HEK293 (cell line): ENCODE measurements around the gene KCNQ1.

ENCODE experiments used
- CTCF ChIA-PET: fragments of 350-600 bp; formaldehyde crosslinking; extraction: SDS; loops from one replicate; lab custom pipeline; 2021; ENCODE audit warnings: antibody characterized with exemption; lab: Yijun Ruan, JAX
- POLR2A ChIA-PET: fragments of 300-600 bp; formaldehyde crosslinking; extraction: SDS; loops from one replicate; lab custom pipeline; 2020; ENCODE audit warnings: antibody characterized with exemption, inconsistent platforms; lab: Yijun Ruan, JAX
- H3K27ac ChIP-seq: fragments of 200-500 bp; sonication (Bioruptor generic); 2 replicates; pipeline ENCODE4 v1.5.1; 2014; ENCODE audit warnings: low read depth, low read length, control low read depth, inconsistent platforms; ENCODE audit errors: extremely low read depth
- H3K36me3 ChIP-seq, 2 experiments: fragments of 200-500 bp in 1 of 2; sonication (Bioruptor generic) in 1 of 2; 1 replicate in 1 of 2; 2 replicates in 1 of 2; pipeline ENCODE4 v1.5.1; 2014 to 2017; ENCODE audit warnings: inconsistent platforms in 2 of 2, low read length in 2 of 2; ENCODE audit not compliant: control insufficient read depth in 2 of 2, insufficient read depth in 1 of 2
- H3K4me1 ChIP-seq: fragments of 200-500 bp; sonication (Bioruptor generic); 2 replicates; pipeline ENCODE4 v1.5.1; 2014; ENCODE audit warnings: mild to moderate bottlenecking, low read length, inconsistent platforms; ENCODE audit not compliant: control insufficient read depth, insufficient read depth
- H3K4me3 ChIP-seq: 2 replicates; pipeline ENCODE4 v1.5.1; 2011; ENCODE audit warnings: low read depth, mild to moderate bottlenecking, control low read depth, low read length, moderate library complexity
- H3K9me3 ChIP-seq: fragments of 200-500 bp; sonication (Bioruptor generic); 2 replicates; pipeline ENCODE4 v1.5.1; 2014; ENCODE audit warnings: low read depth, low read length, inconsistent platforms; ENCODE audit not compliant: control insufficient read depth, insufficient read depth
- CTCF ChIP-seq: fragments of 450-650 bp; formaldehyde crosslinking; IDR thresholded peaks from 2 replicates; pipeline ENCODE4 v1.5.1; 2016; ENCODE audit warnings: missing biosample characterization, missing genetic modification characterization
- FEZF1 ChIP-seq: fragments of 450-650 bp; formaldehyde crosslinking; IDR thresholded peaks from 2 replicates; pipeline ENCODE4 v1.5.1; 2016; ENCODE audit warnings: missing biosample characterization, missing genetic modification characterization
- GLIS1 ChIP-seq: fragments of 450-650 bp; formaldehyde crosslinking; IDR thresholded peaks from 2 replicates; pipeline ENCODE4 v1.5.1; 2016; ENCODE audit warnings: missing biosample characterization, missing genetic modification characterization
- KLF10 ChIP-seq: fragments of 450-650 bp; IDR thresholded peaks from 2 replicates; pipeline ENCODE4 v1.5.1; 2018; ENCODE audit warnings: missing biosample characterization, mild to moderate bottlenecking, missing genetic modification characterization
- KLF16 ChIP-seq: fragments of 450-650 bp; formaldehyde crosslinking; IDR thresholded peaks from 2 replicates; pipeline ENCODE4 v1.5.1; 2017; ENCODE audit warnings: missing biosample characterization, missing genetic modification characterization
- KLF8 ChIP-seq: fragments of 450-650 bp; formaldehyde crosslinking; IDR thresholded peaks from 2 replicates; pipeline ENCODE4 v1.5.1; 2016; ENCODE audit warnings: missing biosample characterization, missing genetic modification characterization
- PRDM1 ChIP-seq: fragments of 450-650 bp; formaldehyde crosslinking; IDR thresholded peaks from 2 replicates; pipeline ENCODE4; 2016; ENCODE audit warnings: missing biosample characterization, missing genetic modification characterization
- WT1 ChIP-seq: fragments of 450-650 bp; formaldehyde crosslinking; IDR thresholded peaks from 2 replicates; pipeline ENCODE4 v1.5.1; 2016; ENCODE audit warnings: missing biosample characterization, missing genetic modification characterization
- ZBTB10 ChIP-seq: fragments of 450-650 bp; formaldehyde crosslinking; IDR thresholded peaks from 2 replicates; pipeline ENCODE4 v1.5.1; 2016; ENCODE audit warnings: missing biosample characterization, missing genetic modification characterization
- ZBTB26 ChIP-seq: fragments of 450-650 bp; formaldehyde crosslinking; optimal IDR thresholded peaks from 2 replicates; pipeline ENCODE3; 2016; ENCODE audit warnings: missing biosample characterization, mild to moderate bottlenecking, missing genetic modification characterization
- ZBTB7A ChIP-seq: fragments of 450-650 bp; formaldehyde crosslinking; IDR thresholded peaks from 2 replicates; pipeline ENCODE4 v1.5.1; 2016; ENCODE audit warnings: low read depth, missing biosample characterization, missing genetic modification characterization
- ZNF184 ChIP-seq: fragments of 450-650 bp; IDR thresholded peaks from 2 replicates; pipeline ENCODE4 v1.5.1; 2018; ENCODE audit warnings: missing biosample characterization, mild to moderate bottlenecking, missing genetic modification characterization
- ZNF366 ChIP-seq: fragments of 450-650 bp; formaldehyde crosslinking; conservative IDR thresholded peaks from 2 replicates; pipeline ENCODE4 v1.5.1; 2016; ENCODE audit warnings: missing biosample characterization, missing genetic modification characterization
- ZNF449 ChIP-seq: fragments of 450-650 bp; formaldehyde crosslinking; IDR thresholded peaks from 2 replicates; pipeline ENCODE4 v1.5.1; 2017; ENCODE audit warnings: missing biosample characterization, mild to moderate bottlenecking, missing genetic modification characterization, moderate library complexity
- ZNF529 ChIP-seq: fragments of 450-650 bp; formaldehyde crosslinking; IDR thresholded peaks from 2 replicates; pipeline ENCODE4 v1.5.1; 2017; ENCODE audit warnings: missing genetic modification characterization, missing biosample characterization; ENCODE audit not compliant: insufficient replicate concordance
- ZNF561 ChIP-seq: fragments of 450-650 bp; IDR thresholded peaks from 2 replicates; pipeline ENCODE4 v1.5.1; 2018; ENCODE audit warnings: missing biosample characterization, missing genetic modification characterization, borderline replicate concordance
- ZNF660 ChIP-seq: fragments of 450-650 bp; IDR thresholded peaks from 2 replicates; pipeline ENCODE4 v1.5.1; 2018; ENCODE audit warnings: missing biosample characterization, mild to moderate bottlenecking, missing genetic modification characterization
- ZNF830 ChIP-seq: fragments of 450-650 bp; IDR thresholded peaks from 2 replicates; pipeline ENCODE4 v1.5.0; 2018; ENCODE audit warnings: missing biosample characterization, missing genetic modification characterization, low read depth, mild to moderate bottlenecking, moderate library complexity

Gene KCNQ1

GRCh38 chr11:2882396-2883110 lies 437.7 kb downstream of the KCNQ1 start (continued):
- TF ChIP-seq ZNF449 (tag by site-specific recombination), result no peak

GRCh38 chr11:2883640-2883978 lies 438.8 kb downstream of the KCNQ1 start:
- Histone ChIP-seq H3K4me3 (peak overlapping the region; percentile 43), H3K27ac (no peak overlapping the region)

GRCh38 chr11:2883979-2884815 lies 439.4 kb downstream of the KCNQ1 start:
- TF ChIP-seq KLF10 (0 out of 2 replicates have a peak, but pooled peaks have one; percentile 46), GLIS1 (tag by site-specific recombination) (peak; percentile 35; the same call in 1 of the 2 replicates), ZNF660 (no peak), ZNF529 (no peak), ZNF184 (tag by site-specific recombination) (no peak), ZBTB26 (peak; percentile 27), KLF16 (tag by site-specific recombination) (no peak)
- Histone ChIP-seq H3K4me3 (peak overlapping the region; percentile 43), H3K36me3 (no peaks in the 10 kb centered on the region), H3K4me1 (no peaks in the 10 kb centered on the region), H3K27ac (no peak overlapping the region; the same call in 1 of the 2 replicates), H3K9me3 (no peaks in the 10 kb centered on the region)
- POLR2A ChIA-PET, result interaction anchor here (1.6 to 2.5 kb wide), 2 partner anchors 45 to 184 kb away, joined by 4 to 10 read pairs; partner anchors contain the start of genes KCNQ1OT1 and PHLDA2
- CTCF ChIA-PET, result interaction anchor here (0.5 to 16.8 kb wide), 3 partner anchors 40 to 351 kb away, joined by 3 to 456 read pairs (median 3); no protein-coding TSS in a partner anchor

More at GRCh38 chr11:2883640-2883978, 438.8 kb downstream of the KCNQ1 start:
- CTCF ChIA-PET, result interaction anchor here (1.0 to 16.8 kb wide), 2 partner anchors 10 to 350 kb away, joined by 5 to 456 read pairs; no protein-coding TSS in a partner anchor
- no peaks in the 10 kb centered on the region for H3K4me1 ChIP-seq
- no peak for TF ChIP-seq WT1 (tag by site-specific recombination)
- no peaks in the 10 kb centered on the region for H3K36me3 ChIP-seq
- POLR2A ChIA-PET, result interaction anchor here (1.6 kb wide), 1 partner anchor 184 kb away, joined by 4 read pairs; the partner anchor contains the start of gene KCNQ1OT1
- H3K9me3 ChIP-seq, result no peaks in the 10 kb centered on the region

- H3K4me3 ChIP-seq, result peak overlapping the region; percentile 47
- ChIA-PET POLR2A (interaction anchor here (1.4 to 2.5 kb wide), 2 partner anchors 44 to 351 kb away, joined by 4 to 10 read pairs; partner anchors contain the start of gene PHLDA2), CTCF (interaction anchor here (0.5 to 16.8 kb wide), 5 partner anchors 10 to 509 kb away, joined by 3 to 456 read pairs (median 3); no protein-coding TSS in a partner anchor)
- H3K4me1 ChIP-seq, result no peaks in the 10 kb centered on the region
- no peak overlapping the region for H3K27ac ChIP-seq
- H3K9me3 ChIP-seq, result no peaks in the 10 kb centered on the region
- H3K36me3 ChIP-seq, result no peaks in the 10 kb centered on the region
- TF ChIP-seq PRDM1 (tag by site-specific recombination) (no peak), CTCF (no peak; the same call in 1 of the 2 replicates), ZBTB10 (tag by site-specific recombination) (peak; percentile 53; the same call in 1 of the 2 replicates), ZNF830 (tag by site-specific recombination) (no peak), ZNF366 (tag by site-specific recombination) (0 out of 2 replicates have a peak, but pooled peaks have one; percentile 19), ZBTB7A (tag by site-specific recombination) (0 out of 2 replicates have a peak, but pooled peaks have one; percentile 59), ZNF561 (no peak), FEZF1 (no peak), KLF8 (tag by site-specific recombination) (no peak)
Observed at GRCh38 chr11:2885017-2885677, 440.3 kb downstream of the KCNQ1 start.
